ENCODE data around the gene BTBD9.

The BTBD9 gene

GRCh38 chr6:38459291-38459690, 180.4 kb downstream of the BTBD9 start:
- no peak overlapping the region for H3K4me3 ChIP-seq (replicated peaks; ENCODE audit: low read depth, low read length)
- peak; percentile 41 for DNase-seq (ENCODE audit: low read depth)
- TF ChIP-seq CTCF (IDR thresholded peaks at IDR 0.05; ENCODE audit: low read length, missing control alignments), result no peak

- no peak for DNase-seq (ENCODE audit: low read depth)
- no peak overlapping the region for H3K4me3 ChIP-seq (replicated peaks; ENCODE audit: low read depth, low read length)
- TF ChIP-seq CTCF (IDR thresholded peaks at IDR 0.05; ENCODE audit: low read length, missing control alignments), result no peak
Measured at GRCh38 chr6:38453861-38454260, 185.9 kb downstream of the BTBD9 start.

GRCh38 chr6:38452816-38453660, 186.7 kb downstream of the BTBD9 start:
- TF ChIP-seq CTCF (IDR thresholded peaks at IDR 0.05; ENCODE audit: low read length, missing control alignments), result no peak
- no peak overlapping the region for H3K4me3 ChIP-seq (replicated peaks; ENCODE audit: low read depth, low read length)
- DNase-seq (ENCODE audit: low read depth), result no peak

GRCh38 chr6:38450717-38451116, 189.0 kb downstream of the BTBD9 start:
- DNase-seq (ENCODE audit: low read depth), result no peak
- no peak overlapping the region for H3K4me3 ChIP-seq (replicated peaks; ENCODE audit: low read depth, low read length)
- TF ChIP-seq CTCF (IDR thresholded peaks at IDR 0.05; ENCODE audit: low read length, missing control alignments), result no peak

GRCh38 chr6:38445925-38446324, 193.8 kb downstream of the BTBD9 start:
- DNase-seq (ENCODE audit: low read depth), result no peak
- TF ChIP-seq CTCF (IDR thresholded peaks at IDR 0.05; ENCODE audit: low read length, missing control alignments), result no peak
- H3K4me3 ChIP-seq (replicated peaks; ENCODE audit: low read depth, low read length), result no peak overlapping the region

- H3K4me3 ChIP-seq (replicated peaks; ENCODE audit: low read depth, low read length), result no peak overlapping the region
- no peak for TF ChIP-seq CTCF (IDR thresholded peaks at IDR 0.05; ENCODE audit: low read length, missing control alignments)
- DNase-seq (ENCODE audit: low read depth), result no peak
Measured at GRCh38 chr6:38445336-38445735, 194.4 kb downstream of the BTBD9 start.

Measured in fibroblast of pulmonary artery (primary cell).